SK-N-SH treated with all-trans-retinoic acid at 6 μM for 48 hours (cell line): ENCODE data around the gene DNAH11.
"Not testable (repeated sequence)": the region's sequence is repeated elsewhere in the genome, so short reads cannot be mapped to it uniquely, and the experiment has no call there.

ENCODE experiments used
- ATAC-seq: fragments of 200-7000 bp; cut with Tn5 transposase; 3 replicates; pipeline ENCODE4 v1.9.1; 2020; ENCODE audit warnings: mild to moderate bottlenecking, moderate library complexity
- BACH2 ChIP-seq: fragments of 250-450 bp; sonication (Bioruptor Pico); IDR thresholded peaks from 2 replicates; pipeline ENCODE4 v1.9.0; 2021; ENCODE audit warnings: mild to moderate bottlenecking, borderline replicate concordance
- CSDC2 ChIP-seq: fragments of 250-450 bp; sonication (Bioruptor Pico); IDR thresholded peaks from 2 replicates; pipeline ENCODE4 v1.5.0; 2020; ENCODE audit warnings: mild to moderate bottlenecking, moderate library complexity
- ESRRG ChIP-seq: fragments of 250-450 bp; sonication (Bioruptor Pico); IDR thresholded peaks from 2 replicates; pipeline ENCODE4 v1.6.1; 2021; ENCODE audit warnings: mild to moderate bottlenecking
- GLIS3 ChIP-seq: fragments of 250-450 bp; sonication (Bioruptor Pico); IDR thresholded peaks from 2 replicates; pipeline ENCODE4 v1.5.0; 2020; ENCODE audit warnings: mild to moderate bottlenecking, moderate library complexity
- ISL1 ChIP-seq: fragments of 250-450 bp; sonication (Bioruptor Pico); IDR thresholded peaks from 2 replicates; pipeline ENCODE4 v2.1.2; 2022; ENCODE audit warnings: mild to moderate bottlenecking, moderate library complexity
- OSR1 ChIP-seq: fragments of 250-450 bp; sonication (Bioruptor Pico); IDR thresholded peaks from 2 replicates; pipeline ENCODE4 v1.8.0; 2022; ENCODE audit warnings: moderate library complexity, mild to moderate bottlenecking, inconsistent platforms
- POU6F1 ChIP-seq: fragments of 250-450 bp; sonication (Bioruptor Pico); IDR thresholded peaks from 2 replicates; pipeline ENCODE4 v1.8.0; 2021; ENCODE audit warnings: low read depth, mild to moderate bottlenecking, moderate library complexity, borderline replicate concordance
- SNAI2 ChIP-seq: fragments of 250-450 bp; sonication (Bioruptor Pico); IDR thresholded peaks from 2 replicates; pipeline ENCODE4 v1.5.0; 2020; ENCODE audit warnings: mild to moderate bottlenecking, moderate library complexity
- TCF4 ChIP-seq: fragments of 250-450 bp; sonication (Bioruptor Pico); IDR thresholded peaks from 2 replicates; pipeline ENCODE4 v1.8.0; 2021; ENCODE audit warnings: mild to moderate bottlenecking, moderate library complexity, borderline replicate concordance
- TOX ChIP-seq: fragments of 250-450 bp; sonication (Bioruptor Pico); IDR thresholded peaks from 2 replicates; pipeline ENCODE4 v1.8.0; 2021; ENCODE audit warnings: mild to moderate bottlenecking, moderate library complexity, borderline replicate concordance
- ZC3H10 ChIP-seq: fragments of 250-450 bp; sonication (Bioruptor Pico); IDR thresholded peaks from 2 replicates; pipeline ENCODE4 v1.5.1; 2021; ENCODE audit warnings: mild to moderate bottlenecking, moderate library complexity
- ZFP3 ChIP-seq: fragments of 250-450 bp; sonication (Bioruptor Pico); IDR thresholded peaks from 2 replicates; pipeline ENCODE4 v1.5.0; 2020; ENCODE audit warnings: mild to moderate bottlenecking, moderate library complexity
- ZFP30 ChIP-seq: fragments of 450-650 bp; formaldehyde crosslinking; IDR thresholded peaks from 2 replicates; pipeline ENCODE4 v1.5.0; 2022; ENCODE audit warnings: mild to moderate bottlenecking, moderate library complexity
- ZNF565 ChIP-seq: fragments of 450-650 bp; formaldehyde crosslinking; conservative IDR thresholded peaks from 2 replicates; pipeline ENCODE4 v1.5.0; 2020; ENCODE audit warnings: low read depth, mild to moderate bottlenecking, moderate library complexity
- ZNF70 ChIP-seq: fragments of 450-650 bp; formaldehyde crosslinking; IDR thresholded peaks from 2 replicates; pipeline ENCODE4 v1.5.0; 2020; ENCODE audit warnings: mild to moderate bottlenecking, moderate library complexity
- ZNF8 ChIP-seq: fragments of 450-650 bp; formaldehyde crosslinking; IDR thresholded peaks from 2 replicates; pipeline ENCODE4 v1.5.0; 2020; ENCODE audit warnings: mild to moderate bottlenecking, moderate library complexity
- TF ChIP-seq, protein P1 (sequence below): fragments of 250-450 bp; sonication (Bioruptor Pico); IDR thresholded peaks from 2 replicates; pipeline ENCODE4 v1.5.1; 2020; ENCODE audit warnings: low read depth, mild to moderate bottlenecking, moderate library complexity
- TF ChIP-seq, protein P2 (sequence below): fragments of 250-450 bp; sonication (Bioruptor Pico); IDR thresholded peaks from 2 replicates; pipeline ENCODE4 v1.5.1; 2021; ENCODE audit warnings: mild to moderate bottlenecking, moderate library complexity
- TF ChIP-seq, protein P3 (sequence below): fragments of 250-450 bp; sonication (Bioruptor Pico); IDR thresholded peaks from 2 replicates; pipeline ENCODE4 v1.8.0; 2020; ENCODE audit warnings: mild to moderate bottlenecking, moderate library complexity, borderline replicate concordance

Gene DNAH11

GRCh38 chr7:21670496-21670895 is 127.7 kb downstream of the DNAH11 start (continued):
- TF ChIP-seq, protein P1, sequence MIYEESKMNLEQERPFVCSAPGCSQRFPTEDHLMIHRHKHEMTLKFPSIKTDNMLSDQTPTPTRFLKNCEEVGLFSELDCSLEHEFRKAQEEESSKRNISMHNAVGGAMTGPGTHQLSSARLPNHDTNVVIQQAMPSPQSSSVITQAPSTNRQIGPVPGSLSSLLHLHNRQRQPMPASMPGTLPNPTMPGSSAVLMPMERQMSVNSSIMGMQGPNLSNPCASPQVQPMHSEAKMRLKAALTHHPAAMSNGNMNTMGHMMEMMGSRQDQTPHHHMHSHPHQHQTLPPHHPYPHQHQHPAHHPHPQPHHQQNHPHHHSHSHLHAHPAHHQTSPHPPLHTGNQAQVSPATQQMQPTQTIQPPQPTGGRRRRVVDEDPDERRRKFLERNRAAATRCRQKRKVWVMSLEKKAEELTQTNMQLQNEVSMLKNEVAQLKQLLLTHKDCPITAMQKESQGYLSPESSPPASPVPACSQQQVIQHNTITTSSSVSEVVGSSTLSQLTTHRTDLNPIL = no peak
- TF ChIP-seq POU6F1 (CRISPR knock-in tag) (no peak), ZC3H10 (no peak)

DNA sequence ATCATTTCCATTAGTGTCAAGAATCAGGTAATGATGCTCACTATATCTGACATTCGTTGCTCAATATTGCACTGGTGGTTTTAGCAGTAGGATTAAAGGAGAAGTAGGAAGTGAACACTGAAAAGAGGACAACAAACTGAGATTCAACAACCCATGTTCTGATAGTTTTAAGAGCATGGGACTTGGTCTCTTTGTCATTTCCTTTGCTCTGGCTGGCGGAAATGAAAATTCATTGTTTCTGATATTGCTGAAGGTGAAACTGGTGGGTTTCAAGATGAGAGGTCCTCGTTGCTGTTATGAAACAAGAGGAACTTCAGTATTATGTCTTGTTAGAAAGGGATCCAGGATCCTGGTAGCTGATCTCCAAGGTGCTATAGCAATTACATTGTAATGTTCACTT is 129.0 kb downstream of the DNAH11 start:
- no peak for ATAC-seq
- TF ChIP-seq TCF4 (no peak), OSR1 (CRISPR knock-in tag) (no peak)
- TF ChIP-seq, protein P2, sequence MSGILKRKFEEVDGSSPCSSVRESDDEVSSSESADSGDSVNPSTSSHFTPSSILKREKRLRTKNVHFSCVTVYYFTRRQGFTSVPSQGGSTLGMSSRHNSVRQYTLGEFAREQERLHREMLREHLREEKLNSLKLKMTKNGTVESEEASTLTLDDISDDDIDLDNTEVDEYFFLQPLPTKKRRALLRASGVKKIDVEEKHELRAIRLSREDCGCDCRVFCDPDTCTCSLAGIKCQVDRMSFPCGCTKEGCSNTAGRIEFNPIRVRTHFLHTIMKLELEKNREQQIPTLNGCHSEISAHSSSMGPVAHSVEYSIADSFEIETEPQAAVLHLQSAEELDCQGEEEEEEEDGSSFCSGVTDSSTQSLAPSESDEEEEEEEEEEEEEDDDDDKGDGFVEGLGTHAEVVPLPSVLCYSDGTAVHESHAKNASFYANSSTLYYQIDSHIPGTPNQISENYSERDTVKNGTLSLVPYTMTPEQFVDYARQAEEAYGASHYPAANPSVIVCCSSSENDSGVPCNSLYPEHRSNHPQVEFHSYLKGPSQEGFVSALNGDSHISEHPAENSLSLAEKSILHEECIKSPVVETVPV (CRISPR knock-in tag) = no peak

DNA sequence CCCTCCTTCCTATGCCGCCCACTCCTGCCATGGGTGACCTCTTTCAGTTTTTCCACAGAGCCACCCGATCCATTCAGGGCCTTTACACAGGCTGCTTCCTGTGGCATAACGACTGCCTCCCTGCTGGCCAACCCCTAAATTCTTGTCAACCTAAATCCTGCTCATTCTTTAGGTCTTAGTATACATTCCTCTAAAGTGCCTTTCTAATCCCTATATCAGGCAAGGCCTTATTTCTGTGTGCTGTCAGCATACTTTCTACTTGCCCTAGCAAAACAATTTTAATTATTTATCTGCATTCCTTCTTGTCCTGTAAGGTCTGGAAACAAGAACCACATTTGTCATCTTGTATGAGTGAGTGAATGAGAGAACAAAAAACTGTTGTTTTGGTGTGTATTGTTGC is 132.4 kb downstream of the DNAH11 start:
- TF ChIP-seq ZNF565 = no peak
- TF ChIP-seq TOX = no peak
- TF ChIP-seq ZC3H10 = no peak
- no peak for TF ChIP-seq OSR1 (CRISPR knock-in tag)
- TF ChIP-seq ISL1 = no peak
- no peak for TF ChIP-seq ZFP30 (CRISPR knock-in tag)
- TF ChIP-seq, protein P3, sequence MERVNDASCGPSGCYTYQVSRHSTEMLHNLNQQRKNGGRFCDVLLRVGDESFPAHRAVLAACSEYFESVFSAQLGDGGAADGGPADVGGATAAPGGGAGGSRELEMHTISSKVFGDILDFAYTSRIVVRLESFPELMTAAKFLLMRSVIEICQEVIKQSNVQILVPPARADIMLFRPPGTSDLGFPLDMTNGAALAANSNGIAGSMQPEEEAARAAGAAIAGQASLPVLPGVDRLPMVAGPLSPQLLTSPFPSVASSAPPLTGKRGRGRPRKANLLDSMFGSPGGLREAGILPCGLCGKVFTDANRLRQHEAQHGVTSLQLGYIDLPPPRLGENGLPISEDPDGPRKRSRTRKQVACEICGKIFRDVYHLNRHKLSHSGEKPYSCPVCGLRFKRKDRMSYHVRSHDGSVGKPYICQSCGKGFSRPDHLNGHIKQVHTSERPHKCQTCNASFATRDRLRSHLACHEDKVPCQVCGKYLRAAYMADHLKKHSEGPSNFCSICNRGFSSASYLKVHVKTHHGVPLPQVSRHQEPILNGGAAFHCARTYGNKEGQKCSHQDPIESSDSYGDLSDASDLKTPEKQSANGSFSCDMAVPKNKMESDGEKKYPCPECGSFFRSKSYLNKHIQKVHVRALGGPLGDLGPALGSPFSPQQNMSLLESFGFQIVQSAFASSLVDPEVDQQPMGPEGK = no peak
- no peak for TF ChIP-seq POU6F1 (CRISPR knock-in tag)
- TF ChIP-seq ESRRG = no peak
- no peak for TF ChIP-seq GLIS3 (CRISPR knock-in tag)
- TF ChIP-seq, all 23 proteins: peak for 0
- no peak for ATAC-seq

DNA sequence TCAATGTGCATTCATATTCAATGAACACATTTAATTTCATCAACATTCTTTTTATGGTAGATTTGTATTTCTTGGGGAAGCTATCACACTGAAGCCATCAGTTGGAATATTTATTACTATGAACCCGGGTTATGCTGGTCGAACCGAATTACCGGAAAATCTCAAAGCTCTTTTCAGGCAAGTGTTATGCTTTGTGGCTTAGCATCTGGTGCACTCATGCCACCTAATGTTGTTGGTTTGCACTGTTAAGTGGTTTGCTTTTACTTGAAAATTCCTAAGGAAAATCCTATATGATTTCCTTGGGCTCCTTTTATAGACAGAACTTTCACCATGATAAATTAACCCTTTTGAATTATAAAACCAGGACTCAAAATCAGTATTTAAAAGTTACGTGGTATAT is 147.9 kb downstream of the DNAH11 start:
- TF ChIP-seq SNAI2 (CRISPR knock-in tag) (no peak), TOX (no peak), ISL1 (no peak), BACH2 (CRISPR knock-in tag) (no peak), ZNF8 (CRISPR knock-in tag) (no peak), TCF4 (no peak), GLIS3 (CRISPR knock-in tag) (no peak), ZFP3 (CRISPR knock-in tag) (no peak), OSR1 (CRISPR knock-in tag) (no peak), ZNF70 (no peak), CSDC2 (no peak)
- TF ChIP-seq, all 23 proteins: peak for 0
- no peak for ATAC-seq

DNA sequence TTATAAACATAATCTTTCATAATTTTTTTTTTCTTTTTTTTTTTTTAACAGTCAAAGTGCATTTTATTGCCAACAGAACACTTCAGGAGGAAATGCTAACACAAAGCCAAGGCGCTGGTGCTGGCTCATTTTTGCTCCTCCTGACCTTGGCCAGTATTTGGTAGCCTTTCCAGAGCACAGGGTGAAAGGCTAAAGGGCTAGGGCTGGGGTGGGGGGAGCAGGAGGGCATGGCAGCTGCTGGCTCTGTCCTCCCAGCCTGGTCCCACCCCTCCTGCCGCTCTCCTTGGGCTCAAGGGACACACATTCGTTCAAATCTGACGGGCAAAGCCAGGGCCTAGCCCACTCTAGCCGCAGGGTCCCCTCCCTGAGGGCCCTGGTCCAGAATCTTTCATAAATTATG is 148.3 kb downstream of the DNAH11 start:
- ATAC-seq = not testable (repeated sequence)

- ATAC-seq = not testable (repeated sequence)
Observed at GRCh38 chr7:21700587-21700986, 157.7 kb downstream of the DNAH11 start.
